K562 (cell line): ENCODE data around the gene USP11. TPM values are rescaled to one million over a fixed set of nuclear protein-coding genes. Genes with fewer than 3 reads are reported as not detected.

ENCODE experiments used
- ARID1B ChIP-seq: fragments of 450-650 bp; IDR thresholded peaks from 2 replicates; pipeline ENCODE4 v1.6.1; 2016; ENCODE audit warnings: antibody characterized with exemption, mild to moderate bottlenecking, inconsistent platforms
- CBFA2T3 ChIP-seq: fragments of 450-650 bp; IDR thresholded peaks from 2 replicates; pipeline ENCODE4 v1.6.1; 2017
- CHD4 ChIP-seq: fragments of 200-600 bp; sonication (generic); IDR thresholded peaks from 3 replicates; pipeline ENCODE4 v1.6.1; 2012; ENCODE audit warnings: low read depth, mild to moderate bottlenecking, mixed read lengths, low read length, inconsistent platforms; ENCODE audit not compliant: insufficient read depth, insufficient replicate concordance, poor library complexity, severe bottlenecking
- ELF2 ChIP-seq: fragments of 250-450 bp; sonication (Bioruptor Pico); IDR thresholded peaks from 2 replicates; pipeline ENCODE4 v1.5.0; 2021; ENCODE audit warnings: mild to moderate bottlenecking
- NCOA6 ChIP-seq: fragments of 450-650 bp; IDR thresholded peaks from 2 replicates; pipeline ENCODE4 v1.6.1; 2017; ENCODE audit warnings: mild to moderate bottlenecking
- NCOR1 ChIP-seq: fragments of 450-650 bp; IDR thresholded peaks from 2 replicates; pipeline ENCODE4 v1.6.1; 2016; ENCODE audit warnings: mild to moderate bottlenecking, moderate library complexity
- NFIC ChIP-seq: fragments of 450-650 bp; IDR thresholded peaks from 2 replicates; pipeline ENCODE4 v1.6.1; 2017; ENCODE audit warnings: mild to moderate bottlenecking, inconsistent platforms
- RB1 ChIP-seq: fragments of 450-650 bp; IDR thresholded peaks from 2 replicates; pipeline ENCODE4 v1.6.1; 2017; ENCODE audit warnings: low read depth, mild to moderate bottlenecking
- RBM15 ChIP-seq: fragments of 200-400 bp; formaldehyde crosslinking; IDR thresholded peaks from 2 replicates; pipeline ENCODE4 v1.6.1; 2018; ENCODE audit warnings: mild to moderate bottlenecking, low read length, moderate library complexity; ENCODE audit not compliant: insufficient read depth
- SMAD4 ChIP-seq: fragments of 250-450 bp; sonication (Bioruptor Pico); conservative IDR thresholded peaks from 2 replicates; pipeline ENCODE4 v1.8.0; 2021; ENCODE audit warnings: inconsistent platforms, mild to moderate bottlenecking, moderate library complexity
- SREBF1 ChIP-seq: fragments of 150-350 bp; IDR thresholded peaks from 2 replicates; pipeline ENCODE4 v1.6.1; 2014; ENCODE audit warnings: antibody characterized with exemption, low read depth, low read length, borderline replicate concordance
- TAF1 ChIP-seq: IDR thresholded peaks from 2 replicates; pipeline ENCODE4 v1.6.1; 2011; ENCODE audit warnings: mild to moderate bottlenecking, low read length, moderate library complexity; ENCODE audit not compliant: insufficient read depth, control insufficient read depth, severe bottlenecking; ENCODE audit errors: extremely low read depth
- TAF9B ChIP-seq: fragments of 450-650 bp; IDR thresholded peaks from 2 replicates; pipeline ENCODE4 v1.6.1; 2018; ENCODE audit warnings: mild to moderate bottlenecking; ENCODE audit not compliant: partially characterized antibody
- TCF7L2 ChIP-seq: fragments of 150-350 bp; IDR thresholded peaks from 2 replicates; pipeline ENCODE4 v1.6.1; 2016; ENCODE audit warnings: low read depth, mild to moderate bottlenecking, low read length, moderate library complexity
- THRAP3 ChIP-seq: fragments of 450-650 bp; IDR thresholded peaks from 2 replicates; pipeline ENCODE4 v1.6.1; 2016; ENCODE audit warnings: mild to moderate bottlenecking, inconsistent platforms, borderline replicate concordance
- TRIM28 ChIP-seq: fragments of 450-650 bp; IDR thresholded peaks from 2 replicates; pipeline ENCODE4 v1.6.1; 2017
- YBX1 ChIP-seq: fragments of 450-650 bp; IDR thresholded peaks from 2 replicates; pipeline ENCODE4 v1.7.1; 2016; ENCODE audit warnings: mild to moderate bottlenecking
- YY1 ChIP-seq, 3 experiments: IDR thresholded peaks; 2 replicates each; pipeline ENCODE4 v1.6.1; 2011; ENCODE audit warnings: low read length in 2 of 3, mild to moderate bottlenecking in 2 of 3, moderate library complexity in 2 of 3, borderline replicate concordance in 1 of 3, control low read depth in 1 of 3, low read depth in 1 of 3; ENCODE audit not compliant: insufficient read depth in 3 of 3, insufficient replicate concordance in 2 of 3, control insufficient read depth in 1 of 3, insufficient read length in 1 of 3; ENCODE audit errors: extremely low read depth in 1 of 3
- polyA plus RNA-seq, 8 experiments: library from polyadenylated mRNA; depleted of rRNA in 4 of 8; stranded (reverse) in 5 of 8; unstranded in 3 of 8; fragments of >200 nt; fragmentation: Nextera tagmentation in 2 of 8; fragmentation: Illumina TruSeq in 1 of 8; extraction: Ambion mirVana in 2 of 8; extraction: Trizol in 1 of 8; gene quantifications; 2 replicates each; pipeline versions ENCODE4 v1.2.1 to v1.2.3, GENCODE V29; 2011 to 2014; ENCODE audit warnings: inconsistent platforms in 1 of 8, missing spikeins in 1 of 8
- total RNA-seq, 7 experiments: library from RNA; depleted of rRNA in 6 of 7; stranded (reverse); fragments of >200 nt in 6 of 7; fragmentation: Illumina TruSeq in 2 of 7; extraction: Trizol in 2 of 7; gene quantifications; 2 replicates each; pipeline versions ENCODE4 v1.2.1 to v1.2.3, GENCODE V29; 2011 to 2021; ENCODE audit warnings: low replicate concordance in 1 of 7
- TF ChIP-seq, protein P1 (sequence below), 2 experiments: fragments of 450-650 bp in 1 of 2; IDR thresholded peaks; 2 replicates each; pipeline ENCODE4 v1.6.1; 2011 to 2017; ENCODE audit warnings: low read depth in 2 of 2, antibody characterized with exemption in 1 of 2, borderline replicate concordance in 1 of 2, low read length in 1 of 2, mild to moderate bottlenecking in 1 of 2, mixed read lengths in 1 of 2; ENCODE audit not compliant: control insufficient read depth in 1 of 2
- TF ChIP-seq, protein P2 (sequence below): fragments of 250-450 bp; sonication (Bioruptor Pico); IDR thresholded peaks from 2 replicates; pipeline ENCODE4 v1.8.0; 2021; ENCODE audit warnings: mild to moderate bottlenecking, moderate library complexity
- TF ChIP-seq, protein P3 (sequence below): fragments of 250-450 bp; sonication (Bioruptor Pico); IDR thresholded peaks from 2 replicates; pipeline ENCODE4 v1.5.0; 2021; ENCODE audit warnings: mild to moderate bottlenecking, borderline replicate concordance

USP11 gene
- total and polyA plus RNA-seq, 9 of the 15 experiments (the other 6 are each of a cell fraction or from before 2014, with no cell fraction given), result 2.5 to 29.0 (median 11.7) TPM

- TF ChIP-seq SMAD4 (CRISPR knock-in tag), result 0 out of 2 replicates have a peak, but pooled peaks have one; percentile 44
- no peak for TF ChIP-seq CHD4
- TF ChIP-seq, protein P1, sequence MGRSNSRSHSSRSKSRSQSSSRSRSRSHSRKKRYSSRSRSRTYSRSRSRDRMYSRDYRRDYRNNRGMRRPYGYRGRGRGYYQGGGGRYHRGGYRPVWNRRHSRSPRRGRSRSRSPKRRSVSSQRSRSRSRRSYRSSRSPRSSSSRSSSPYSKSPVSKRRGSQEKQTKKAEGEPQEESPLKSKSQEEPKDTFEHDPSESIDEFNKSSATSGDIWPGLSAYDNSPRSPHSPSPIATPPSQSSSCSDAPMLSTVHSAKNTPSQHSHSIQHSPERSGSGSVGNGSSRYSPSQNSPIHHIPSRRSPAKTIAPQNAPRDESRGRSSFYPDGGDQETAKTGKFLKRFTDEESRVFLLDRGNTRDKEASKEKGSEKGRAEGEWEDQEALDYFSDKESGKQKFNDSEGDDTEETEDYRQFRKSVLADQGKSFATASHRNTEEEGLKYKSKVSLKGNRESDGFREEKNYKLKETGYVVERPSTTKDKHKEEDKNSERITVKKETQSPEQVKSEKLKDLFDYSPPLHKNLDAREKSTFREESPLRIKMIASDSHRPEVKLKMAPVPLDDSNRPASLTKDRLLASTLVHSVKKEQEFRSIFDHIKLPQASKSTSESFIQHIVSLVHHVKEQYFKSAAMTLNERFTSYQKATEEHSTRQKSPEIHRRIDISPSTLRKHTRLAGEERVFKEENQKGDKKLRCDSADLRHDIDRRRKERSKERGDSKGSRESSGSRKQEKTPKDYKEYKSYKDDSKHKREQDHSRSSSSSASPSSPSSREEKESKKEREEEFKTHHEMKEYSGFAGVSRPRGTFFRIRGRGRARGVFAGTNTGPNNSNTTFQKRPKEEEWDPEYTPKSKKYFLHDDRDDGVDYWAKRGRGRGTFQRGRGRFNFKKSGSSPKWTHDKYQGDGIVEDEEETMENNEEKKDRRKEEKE (IDR thresholded peaks at IDR 0.05; ENCODE audit: borderline replicate concordance in 1 of 2, control insufficient read depth in 1 of 2, low read depth in 2 of 2, low read length in 1 of 2), result peak in 1 of 2 experiments; percentile 97; a peak in 2 of 4 replicates
- no peak for TF ChIP-seq ELF2
- peak; percentile 60; the same call in 1 of the 2 replicates for TF ChIP-seq SREBF1
- TF ChIP-seq, protein P2, sequence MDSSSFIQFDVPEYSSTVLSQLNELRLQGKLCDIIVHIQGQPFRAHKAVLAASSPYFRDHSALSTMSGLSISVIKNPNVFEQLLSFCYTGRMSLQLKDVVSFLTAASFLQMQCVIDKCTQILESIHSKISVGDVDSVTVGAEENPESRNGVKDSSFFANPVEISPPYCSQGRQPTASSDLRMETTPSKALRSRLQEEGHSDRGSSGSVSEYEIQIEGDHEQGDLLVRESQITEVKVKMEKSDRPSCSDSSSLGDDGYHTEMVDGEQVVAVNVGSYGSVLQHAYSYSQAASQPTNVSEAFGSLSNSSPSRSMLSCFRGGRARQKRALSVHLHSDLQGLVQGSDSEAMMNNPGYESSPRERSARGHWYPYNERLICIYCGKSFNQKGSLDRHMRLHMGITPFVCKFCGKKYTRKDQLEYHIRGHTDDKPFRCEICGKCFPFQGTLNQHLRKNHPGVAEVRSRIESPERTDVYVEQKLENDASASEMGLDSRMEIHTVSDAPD, result no peak
- peak; percentile 89 for TF ChIP-seq TCF7L2
- TF ChIP-seq YBX1, result no peak
- TF ChIP-seq NCOA6, result no peak
- peak; percentile 26; the same call in 1 of the 2 replicates for TF ChIP-seq NCOR1
- no peak for TF ChIP-seq RBM15
- TF ChIP-seq TAF1, result peak; percentile 86
- TF ChIP-seq, protein P3, sequence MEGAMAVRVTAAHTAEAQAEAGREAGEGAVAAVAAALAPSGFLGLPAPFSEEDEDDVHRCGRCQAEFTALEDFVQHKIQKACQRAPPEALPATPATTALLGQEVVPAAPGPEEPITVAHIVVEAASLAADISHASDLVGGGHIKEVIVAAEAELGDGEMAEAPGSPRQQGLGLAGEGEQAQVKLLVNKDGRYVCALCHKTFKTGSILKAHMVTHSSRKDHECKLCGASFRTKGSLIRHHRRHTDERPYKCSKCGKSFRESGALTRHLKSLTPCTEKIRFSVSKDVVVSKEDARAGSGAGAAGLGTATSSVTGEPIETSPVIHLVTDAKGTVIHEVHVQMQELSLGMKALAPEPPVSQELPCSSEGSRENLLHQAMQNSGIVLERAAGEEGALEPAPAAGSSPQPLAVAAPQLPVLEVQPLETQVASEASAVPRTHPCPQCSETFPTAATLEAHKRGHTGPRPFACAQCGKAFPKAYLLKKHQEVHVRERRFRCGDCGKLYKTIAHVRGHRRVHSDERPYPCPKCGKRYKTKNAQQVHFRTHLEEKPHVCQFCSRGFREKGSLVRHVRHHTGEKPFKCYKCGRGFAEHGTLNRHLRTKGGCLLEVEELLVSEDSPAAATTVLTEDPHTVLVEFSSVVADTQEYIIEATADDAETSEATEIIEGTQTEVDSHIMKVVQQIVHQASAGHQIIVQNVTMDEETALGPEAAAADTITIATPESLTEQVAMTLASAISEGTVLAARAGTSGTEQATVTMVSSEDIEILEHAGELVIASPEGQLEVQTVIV (CRISPR knock-in tag), result no peak
- TF ChIP-seq CBFA2T3, result 0 out of 2 replicates have a peak, but pooled peaks have one; percentile 14
- TF ChIP-seq TRIM28, result 0 out of 2 replicates have a peak, but pooled peaks have one; percentile 36
- peak; percentile 55 for TF ChIP-seq ARID1B
- no peak for TF ChIP-seq THRAP3
- TF ChIP-seq NFIC, result peak; percentile 27
- peak in 1 of 3 experiments; percentile 25 for TF ChIP-seq YY1 (IDR thresholded peaks at IDR 0.05; ENCODE audit: borderline replicate concordance in 1 of 3, control insufficient read depth in 1 of 3, extremely low read depth in 1 of 3, insufficient read depth in 3 of 3, insufficient read length in 1 of 3, insufficient replicate concordance in 2 of 3, low read depth in 1 of 3, low read length in 2 of 3)
- peak; percentile 60 for TF ChIP-seq RB1
- TF ChIP-seq TAF9B, result peak; percentile 60
Measured at GRCh38 chrX:47218280-47218919, 14.4 kb upstream of the USP11 start, which contains the start of gene CDK16 (continued).
